KMS-11 (cell line): ENCODE measurements around the gene CBFA2T2.

Experiments used
- H2AFZ ChIP-seq: fragments of 200-600 bp; sonication (generic); 2 replicates; pipeline ENCODE4 v1.6.1; 2016; ENCODE audit warnings: antibody characterized with exemption, mixed run types, low read depth
- H3K27ac ChIP-seq: fragments of 200-600 bp; sonication (generic); 2 replicates; pipeline ENCODE4 v1.6.1; 2016; ENCODE audit warnings: mild to moderate bottlenecking, mixed run types
- H3K27me3 ChIP-seq: fragments of 200-600 bp; sonication (generic); 2 replicates; pipeline ENCODE4 v1.6.1; 2017; ENCODE audit warnings: mild to moderate bottlenecking, low read depth, mixed run types, moderate library complexity; ENCODE audit not compliant: insufficient read depth
- H3K36me3 ChIP-seq: fragments of 200-600 bp; sonication (generic); 2 replicates; pipeline ENCODE4 v1.6.1; 2017; ENCODE audit warnings: mild to moderate bottlenecking, mixed run types; ENCODE audit not compliant: insufficient read depth
- H3K4me1 ChIP-seq: fragments of 200-600 bp; sonication (generic); 2 replicates; pipeline ENCODE4 v1.6.1; 2016; ENCODE audit warnings: mild to moderate bottlenecking, low read depth, mixed run types; ENCODE audit not compliant: poor library complexity, severe bottlenecking
- H3K4me2 ChIP-seq: fragments of 200-600 bp; sonication (generic); 2 replicates; pipeline ENCODE4 v1.7.0; 2016; ENCODE audit warnings: mild to moderate bottlenecking, mixed run types
- H3K4me3 ChIP-seq: fragments of 200-600 bp; sonication (generic); IDR thresholded peaks from 2 replicates; pipeline ENCODE4 v1.6.1; 2017; ENCODE audit warnings: low read depth, low read length, mixed read lengths; ENCODE audit not compliant: insufficient read depth
- H3K79me2 ChIP-seq: fragments of 200-600 bp; sonication (generic); 2 replicates; pipeline ENCODE4 v1.6.1; 2016; ENCODE audit warnings: low read depth, mixed run types; ENCODE audit not compliant: insufficient read depth
- H3K9ac ChIP-seq: fragments of 200-600 bp; sonication (generic); 2 replicates; pipeline ENCODE4 v1.6.1; 2016; ENCODE audit warnings: mild to moderate bottlenecking, mixed run types
- H4K20me1 ChIP-seq: fragments of 200-600 bp; sonication (generic); 2 replicates; pipeline ENCODE4 v1.6.1; 2016; ENCODE audit warnings: mild to moderate bottlenecking, mixed run types; ENCODE audit not compliant: insufficient read depth
- CTCF ChIP-seq: fragments of 200-600 bp; sonication (generic); conservative IDR thresholded peaks from 2 replicates; pipeline ENCODE4 v1.6.1; 2017; ENCODE audit warnings: low read depth, mild to moderate bottlenecking, antibody characterized with exemption, low read length, moderate library complexity, mixed read lengths

CBFA2T2 gene

GRCh38 chr20:33443006-33443511 is 46.8 kb upstream of the CBFA2T2 start:
- Histone ChIP-seq H4K20me1 (no peaks in the 10 kb centered on the region), H3K4me1 (peaks cover 23% of the 10 kb centered on the region), H3K9ac (no peak overlapping the region), H3K4me3 (no peak overlapping the region), H3K27me3 (peaks cover 2% of the 10 kb centered on the region; the same call in 1 of the 2 replicates), H3K79me2 (no peaks in the 10 kb centered on the region), H3K27ac (no peak overlapping the region), H3K4me2 (peak overlapping the region; percentile 92), H3K36me3 (no peaks in the 10 kb centered on the region), H2AFZ (peak overlapping the region; percentile 65)
- no peak for TF ChIP-seq CTCF

- H3K36me3 ChIP-seq, result no peaks in the 10 kb centered on the region
- no peaks in the 10 kb centered on the region for H4K20me1 ChIP-seq
- peaks cover 2% of the 10 kb centered on the region; the same call in 1 of the 2 replicates for H3K27me3 ChIP-seq
- H3K4me2 ChIP-seq, result peak within 1 kb of the TSS; percentile 92
- H2AFZ ChIP-seq, result peak within 1 kb of the TSS; percentile 81
- H3K9ac ChIP-seq, result peak within 1 kb of the TSS; percentile 19; the same call in 1 of the 2 replicates
- H3K4me3 ChIP-seq, result no peak within 1 kb of the TSS
- no peak for TF ChIP-seq CTCF
- H3K79me2 ChIP-seq, result no peaks in the 10 kb centered on the region
- peaks cover 18% of the 10 kb centered on the region for H3K4me1 ChIP-seq
- H3K27ac ChIP-seq, result peak within 1 kb of the TSS; percentile 60
Observed at GRCh38 chr20:33443512-33444239, 46.2 kb upstream of the CBFA2T2 start, which contains the start of gene SNTA1. Gene SNTA1, minus strand, starts transcription at chr20:33443763. Its CDS starts 143 bp downstream, at chr20:33443620.

- H4K20me1 ChIP-seq, result no peaks in the 10 kb centered on the region
- H2AFZ ChIP-seq, result peak overlapping the region; percentile 81
- H3K4me1 ChIP-seq, result peaks cover 10% of the 10 kb centered on the region
- peak; percentile 40 for TF ChIP-seq CTCF
- peaks cover 2% of the 10 kb centered on the region; the same call in 1 of the 2 replicates for H3K27me3 ChIP-seq
- peak overlapping the region; percentile 79 for H3K4me2 ChIP-seq
- H3K36me3 ChIP-seq, result no peaks in the 10 kb centered on the region
- H3K27ac ChIP-seq, result peak overlapping the region; percentile 42; the same call in 1 of the 2 replicates
- H3K9ac ChIP-seq, result peak overlapping the region; percentile 16; the same call in 1 of the 2 replicates
- no peak overlapping the region for H3K4me3 ChIP-seq
- no peaks in the 10 kb centered on the region for H3K79me2 ChIP-seq
Observed at GRCh38 chr20:33444797-33445560, 44.9 kb upstream of the CBFA2T2 start.

- Histone ChIP-seq H3K36me3 (no peaks in the 10 kb centered on the region), H3K4me1 (peaks cover 10% of the 10 kb centered on the region), H3K9ac (no peak overlapping the region), H3K4me2 (no peak overlapping the region), H3K4me3 (no peak overlapping the region), H3K79me2 (no peaks in the 10 kb centered on the region), H3K27me3 (peaks cover 2% of the 10 kb centered on the region; the same call in 1 of the 2 replicates), H2AFZ (no peak overlapping the region), H4K20me1 (no peaks in the 10 kb centered on the region), H3K27ac (no peak overlapping the region)
- TF ChIP-seq CTCF, result no peak
Observed at GRCh38 chr20:33445881-33446625, 43.8 kb upstream of the CBFA2T2 start.
